ENCODE results near the gene FARSA. TPM values are rescaled to one million over a fixed set of nuclear protein-coding genes. Genes with fewer than 3 reads are reported as not detected.

Gene FARSA
- total and polyA plus RNA-seq, 12 donors = 33.5 to 102 (median 52.1) TPM

- Histone ChIP-seq H3K27ac (no peak overlapping the region), H3K4me1 (replicated peaks in 1 of 2) (no peaks in the 10 kb centered on the region), H3K36me3 (replicated peaks in 1 of 2) (peaks cover 0 to 8% of the 10 kb centered on the region in 2 donors), H3K27me3 (no peaks in the 10 kb centered on the region), H3K9me3 (replicated peaks in 1 of 3) (no peaks in the 10 kb centered on the region), H3K4me3 (no peak overlapping the region)
- no peak for DNase-seq
- intact Hi-C loops (cut with DNase I) = no loop called here
- WGBS, 4 donors = 91 to 95% (median 92%) methylated on average over 9 to 10 of the region's 10 CpGs
- TF ChIP-seq POLR2A (IDR thresholded peaks at IDR 0.05) = no peak
- TF ChIP-seq CTCF (IDR thresholded peaks at IDR 0.05) = no peak
Measured at GRCh38 chr19:12899891-12900518, 33.5 kb downstream of the FARSA start.

GRCh38 chr19:12896460-12896859, 37.1 kb downstream of the FARSA start:
- Histone ChIP-seq H3K27ac (no peak overlapping the region), H3K27me3 (no peaks in the 10 kb centered on the region), H3K4me1 (replicated peaks in 1 of 2) (peaks cover 6 to 9% of the 10 kb centered on the region in 2 donors), H3K9me3 (replicated peaks in 1 of 3) (no peaks in the 10 kb centered on the region), H3K36me3 (replicated peaks in 1 of 2) (peaks cover 0 to 18% of the 10 kb centered on the region in 2 donors), H3K4me3 (no peak overlapping the region)
- TF ChIP-seq CTCF (IDR thresholded peaks at IDR 0.05) (no peak), POLR2A (IDR thresholded peaks at IDR 0.05) (no peak)
- no peak for DNase-seq
- intact Hi-C loops (cut with DNase I) = no loop called here
- 91 to 95% (median 94%) methylated on average over 7 to 17 of the region's 17 CpGs for WGBS, 4 donors

GRCh38 chr19:12893582-12893981, 39.9 kb downstream of the FARSA start:
- Histone ChIP-seq H3K36me3 (replicated peaks in 1 of 2) (peaks cover 0 to 18% of the 10 kb centered on the region in 2 donors), H3K4me3 (no peak overlapping the region), H3K9me3 (replicated peaks in 1 of 3) (no peaks in the 10 kb centered on the region), H3K27me3 (no peaks in the 10 kb centered on the region), H3K4me1 (replicated peaks in 1 of 2) (peaks cover 7 to 11% of the 10 kb centered on the region in 2 donors), H3K27ac (no peak overlapping the region)
- no peak for DNase-seq
- intact Hi-C loops (cut with DNase I) = no loop called here
- TF ChIP-seq POLR2A (IDR thresholded peaks at IDR 0.05) = no peak
- TF ChIP-seq CTCF (IDR thresholded peaks at IDR 0.05) = no peak
- 91 to 96% (median 95%) methylated on average over 5 of the region's 5 CpGs for WGBS, 4 donors

GRCh38 chr19:12891553-12892021, 41.9 kb downstream of the FARSA start:
- H3K9me3 ChIP-seq (replicated peaks in 1 of 3) = no peaks in the 10 kb centered on the region
- H3K27ac ChIP-seq = peak overlapping the region in 1 of 5 donors; percentile 74
- H3K4me1 ChIP-seq (replicated peaks in 1 of 2) = peaks cover 7 to 11% of the 10 kb centered on the region in 2 donors
- H3K27me3 ChIP-seq = no peaks in the 10 kb centered on the region
- H3K36me3 ChIP-seq (replicated peaks in 1 of 2) = peaks cover 0 to 16% of the 10 kb centered on the region in 2 donors
- no peak for DNase-seq
- WGBS, 4 donors = 3 to 80% (median 13%) methylated on average over 1 to 26 of the region's 26 CpGs
- TF ChIP-seq CTCF (IDR thresholded peaks at IDR 0.05) = no peak
- TF ChIP-seq POLR2A (IDR thresholded peaks at IDR 0.05) = no peak
- peak overlapping the region in 3 of 4 donors; percentile 79 to 85 (median 81) for H3K4me3 ChIP-seq
- intact Hi-C loops (cut with DNase I) = no loop called here
